Erythroblast (primary cell): ENCODE data around the gene CCDC57.

Experiments
- GATA1 ChIP-seq: IDR thresholded peaks from 2 replicates; pipeline ENCODE4 v1.6.1; 2011; ENCODE audit warnings: low read depth, mild to moderate bottlenecking, control low read depth, low read length, moderate library complexity
- POLR2A ChIP-seq: IDR thresholded peaks from 2 replicates; pipeline ENCODE4 v1.6.1; 2011; ENCODE audit warnings: mild to moderate bottlenecking, low read length

DNA sequence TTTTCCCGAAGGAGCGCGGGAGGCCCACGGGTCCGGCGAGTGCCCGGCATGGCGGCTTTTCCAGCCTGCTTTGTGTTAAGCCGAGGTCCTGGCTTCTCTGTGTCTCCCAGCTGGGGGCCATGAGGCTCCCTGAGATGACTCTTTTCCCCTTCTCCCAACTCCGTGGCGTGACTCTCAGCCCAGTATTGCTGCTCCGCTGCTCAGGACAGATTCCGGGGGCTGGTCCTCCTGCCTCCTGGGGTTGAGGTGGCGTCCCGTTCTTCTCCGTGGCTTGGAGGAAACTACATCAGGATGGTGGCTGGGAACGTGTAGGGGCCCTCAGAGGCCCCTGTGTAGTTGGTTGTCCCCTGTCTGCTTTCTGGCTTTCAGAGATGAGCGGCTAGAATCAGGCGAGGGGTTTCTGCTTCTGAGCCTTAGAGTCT is 160.0 kb downstream of the CCDC57 start:
- TF ChIP-seq POLR2A (no peak), GATA1 (no peak)
